NCI-H1436 treated with DMSO at 0.1 percent for 48 hours (cell line): ENCODE data around the gene DHCR7.

Source experiments
- DNase-seq: peaks from one replicate; lab custom pipeline; 2025; lab: John Stamatoyannopoulos, UW

DHCR7 gene

GRCh38 chr11:71456831-71457230 is 8.6 kb upstream of the DHCR7 start:
- DNase-seq = no peak

GRCh38 chr11:71456294-71456693 is 8.1 kb upstream of the DHCR7 start:
- DNase-seq = no peak

DNA sequence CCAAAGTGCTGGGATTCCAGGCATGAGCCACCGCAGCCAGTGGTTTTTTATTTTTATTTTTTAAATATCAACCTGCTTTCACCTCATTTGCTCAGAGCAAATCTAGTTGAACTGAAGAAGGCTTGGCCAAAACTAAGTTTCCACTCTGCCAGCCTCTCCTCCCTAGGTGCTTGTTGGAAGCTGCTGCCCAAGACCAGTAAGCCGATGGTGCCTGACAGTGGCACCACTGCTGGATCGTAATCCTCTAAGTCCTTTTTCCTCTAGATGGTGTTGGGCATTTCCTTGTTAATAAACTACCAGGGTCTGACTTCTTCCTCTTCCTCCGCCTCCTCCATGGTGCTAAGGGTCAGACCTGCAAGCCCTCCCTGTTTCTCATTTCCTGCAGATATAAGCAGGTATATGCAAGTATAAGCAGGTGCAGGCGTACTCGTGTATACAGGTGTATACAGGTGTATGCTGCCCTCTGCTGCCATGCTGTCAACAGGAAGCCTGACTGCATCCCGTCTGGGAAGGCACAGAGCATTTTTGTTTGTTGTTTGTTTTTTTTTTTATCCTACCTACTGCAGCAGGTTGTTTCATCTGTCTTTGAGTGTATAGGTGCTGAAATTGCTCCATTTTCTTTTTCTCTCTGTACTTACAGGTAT is 6.4 kb upstream of the DHCR7 start:
- no peak for DNase-seq

- DNase-seq = no peak
These were observed 5.7 kb upstream of the DHCR7 start for GRCh38 chr11:71453918-71454304.

DNA sequence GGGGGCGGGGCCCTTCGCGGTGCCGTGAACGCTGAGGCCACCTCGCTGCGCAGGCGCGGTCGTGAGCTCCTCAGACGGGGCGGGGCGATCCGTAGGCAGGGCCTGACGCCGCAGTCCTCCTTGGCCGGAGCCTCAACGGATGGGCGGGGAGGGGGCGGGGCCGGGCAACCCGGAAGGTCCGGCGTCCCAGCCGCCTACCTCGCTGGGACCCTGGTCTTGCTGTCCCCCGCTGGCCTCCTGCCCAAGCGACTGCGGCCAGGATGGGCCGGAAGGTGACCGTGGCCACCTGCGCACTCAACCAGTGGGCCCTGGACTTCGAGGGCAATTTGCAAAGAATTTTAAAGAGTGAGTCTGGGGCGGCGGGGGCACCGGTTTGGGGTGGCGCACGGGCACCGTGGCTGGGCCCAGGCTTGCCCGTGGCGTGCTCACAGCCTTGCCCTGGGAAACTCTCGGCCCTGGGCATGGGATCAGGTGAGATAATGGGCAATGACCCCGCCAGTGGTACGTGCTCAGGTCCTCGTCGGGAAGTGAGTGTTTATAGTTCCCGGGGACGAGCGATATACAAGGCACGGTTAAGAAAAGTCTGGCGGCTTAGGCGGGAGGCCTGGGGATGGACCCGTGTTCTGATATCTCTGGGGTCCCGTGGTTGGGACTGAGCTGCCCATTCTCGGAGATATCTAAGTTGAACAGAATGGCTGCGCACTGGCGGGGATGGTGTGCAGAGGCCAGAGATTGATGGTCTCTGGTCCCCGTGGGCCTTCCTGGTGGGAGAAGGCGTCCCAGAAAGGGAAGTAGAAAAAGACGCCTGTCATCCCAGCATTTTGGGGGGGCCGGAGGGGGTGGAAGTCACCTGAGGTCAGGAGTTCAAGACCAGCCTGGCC is 5.1 kb upstream of the DHCR7 start, which contains the start of gene NADSYN1:
Gene NADSYN1, plus strand, starts transcription at position 167 of the 881 bp plus-strand sequence. Its CDS starts 94 bp downstream, at position 261.
- peak; percentile 64 for DNase-seq

DNA sequence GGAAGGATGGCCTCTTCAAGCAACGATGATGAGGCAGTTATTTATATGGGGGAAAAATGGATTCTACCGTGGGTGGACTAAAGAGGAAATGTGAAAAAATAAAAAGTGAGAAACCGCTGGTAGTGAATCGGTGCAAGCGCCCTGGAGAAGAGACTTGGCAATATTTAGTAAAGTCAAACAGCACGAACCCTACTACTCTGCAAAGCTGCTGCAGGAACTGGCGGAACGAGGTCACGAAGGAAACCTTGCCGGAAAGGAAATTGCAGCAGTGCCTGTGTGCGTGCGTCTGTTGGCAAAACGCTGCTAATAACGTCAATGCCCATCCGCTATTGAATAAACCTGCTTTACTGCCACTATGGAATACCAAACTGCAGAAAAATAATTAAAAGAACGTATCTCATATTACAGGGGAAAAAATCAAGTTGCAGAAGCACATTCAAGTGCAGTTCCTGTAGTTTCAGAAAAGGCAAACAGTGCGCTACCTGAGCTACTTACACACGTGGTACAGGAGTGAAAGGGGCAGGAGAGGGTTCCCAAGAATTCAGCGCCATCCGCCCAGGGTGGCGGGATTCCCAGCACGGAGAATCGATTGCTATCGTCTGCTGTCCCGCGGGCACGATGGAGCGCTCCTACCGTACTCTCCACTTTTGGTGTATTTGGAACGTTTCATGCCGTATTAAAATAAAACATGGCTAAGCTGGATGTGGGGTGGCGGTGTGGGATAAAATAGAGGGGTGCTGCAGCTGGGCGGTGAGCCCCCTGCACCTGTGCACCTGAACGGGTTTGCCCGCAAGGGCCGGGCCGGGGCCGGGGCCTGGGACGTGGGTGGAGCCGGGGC is 4.2 kb upstream of the DHCR7 start:
- DNase-seq = no peak

DNA sequence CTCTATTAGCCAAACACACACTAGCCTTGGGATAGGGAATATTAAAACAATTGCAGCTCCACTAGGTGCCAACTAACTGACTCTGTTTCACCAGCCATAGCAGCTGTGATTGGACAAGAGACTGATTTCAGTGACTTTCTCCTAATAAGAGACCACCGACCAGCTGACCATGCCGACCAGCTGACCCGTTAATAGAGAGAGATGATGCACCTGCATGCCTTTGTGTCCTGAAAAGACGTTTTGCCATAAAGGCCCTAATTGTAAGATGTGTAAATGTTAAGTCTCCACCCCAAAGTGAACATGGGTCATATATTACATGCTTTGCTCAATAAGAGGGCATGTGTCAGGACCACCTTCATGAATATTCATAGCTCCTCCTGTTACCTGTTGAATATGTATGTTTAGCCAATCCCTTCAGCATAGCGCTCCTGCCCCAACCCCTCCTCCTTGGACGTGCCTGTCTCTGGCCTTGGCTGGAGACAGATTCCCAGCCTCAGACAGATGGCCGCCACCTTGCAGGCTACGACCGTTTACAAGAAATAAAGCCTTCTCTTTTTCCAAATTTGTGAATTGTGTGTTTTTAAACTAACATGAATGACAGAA is 3.5 kb upstream of the DHCR7 start:
- no peak for DNase-seq

- no peak for DNase-seq
These were observed 2.7 kb upstream of the DHCR7 start for GRCh38 chr11:71450939-71451338.

- DNase-seq = no peak
These were observed 2.3 kb upstream of the DHCR7 start for GRCh38 chr11:71450507-71450906.

DNA sequence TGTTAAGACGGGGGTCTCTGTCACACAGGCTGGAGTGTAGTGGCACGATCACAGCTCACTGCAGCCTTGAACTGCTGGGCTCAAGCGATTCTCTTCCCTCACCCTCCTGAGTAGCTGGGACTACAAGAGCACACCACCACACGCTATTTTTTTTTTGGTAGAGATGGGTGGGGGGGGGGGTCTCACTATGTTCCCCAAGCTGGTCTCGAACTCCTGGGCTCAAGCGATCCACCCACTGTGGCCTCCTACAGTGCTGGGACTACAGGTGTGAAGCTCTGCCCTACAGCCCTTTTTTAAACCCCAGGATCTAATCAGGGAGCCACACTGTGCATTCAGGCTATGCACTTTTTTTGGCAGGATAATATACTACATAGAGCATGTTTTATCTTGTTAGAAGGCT is 1.4 kb upstream of the DHCR7 start:
- no peak for DNase-seq

DNA sequence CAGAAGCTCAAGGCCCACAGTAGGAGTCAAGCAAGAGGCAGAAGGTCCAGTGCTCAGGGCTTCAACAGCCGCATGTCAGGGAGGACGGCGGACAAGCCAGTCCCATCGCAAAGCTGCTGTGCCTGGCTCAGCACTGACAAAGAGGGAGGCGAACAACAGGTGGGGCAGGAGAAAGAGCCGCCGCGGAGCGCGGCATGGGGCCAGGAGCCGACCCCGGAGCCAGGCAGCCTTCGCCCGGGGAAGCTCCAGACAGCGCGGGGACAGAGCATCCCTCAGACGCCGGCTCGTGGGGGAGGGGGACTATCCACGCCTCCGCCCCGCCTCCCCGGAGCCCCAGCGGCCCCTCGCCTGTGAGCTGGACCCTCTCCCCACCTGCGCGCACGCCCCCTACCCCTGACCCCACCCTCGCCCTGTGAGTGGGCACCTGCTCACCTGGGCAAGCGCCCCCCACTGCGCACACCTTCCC is 369 bp downstream of the DHCR7 start:
- DNase-seq = no peak

- no peak for DNase-seq
These were observed 1.1 kb downstream of the DHCR7 start for GRCh38 chr11:71446942-71447688.

GRCh38 chr11:71446150-71446549 is 2.0 kb downstream of the DHCR7 start:
- DNase-seq = no peak

- no peak for DNase-seq
These were observed 3.4 kb downstream of the DHCR7 start for GRCh38 chr11:71444811-71445210.

GRCh38 chr11:71443736-71444445 is 4.3 kb downstream of the DHCR7 start:
- no peak for DNase-seq

DNA sequence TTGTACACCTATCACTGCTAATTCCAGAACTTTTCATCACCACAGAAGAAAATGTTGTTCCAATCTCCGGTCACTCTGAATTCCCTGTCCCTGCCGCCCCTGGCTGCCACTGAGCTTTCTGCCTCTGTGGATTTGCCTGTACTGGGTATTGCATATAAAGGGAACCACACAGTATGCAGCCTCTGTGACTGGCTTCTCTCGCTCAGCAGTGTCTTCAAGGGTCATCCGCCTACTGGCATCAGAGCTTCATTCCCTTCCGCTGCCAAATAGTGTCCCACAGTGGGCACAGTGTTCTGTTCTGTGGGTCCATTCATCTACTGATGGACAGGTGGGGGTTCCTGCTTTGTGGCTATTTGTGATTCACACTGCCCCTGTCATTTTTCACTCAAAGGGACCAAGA is 5.3 kb downstream of the DHCR7 start:
- DNase-seq = no peak

GRCh38 chr11:71442123-71442522 is 6.1 kb downstream of the DHCR7 start:
- DNase-seq = no peak

DNA sequence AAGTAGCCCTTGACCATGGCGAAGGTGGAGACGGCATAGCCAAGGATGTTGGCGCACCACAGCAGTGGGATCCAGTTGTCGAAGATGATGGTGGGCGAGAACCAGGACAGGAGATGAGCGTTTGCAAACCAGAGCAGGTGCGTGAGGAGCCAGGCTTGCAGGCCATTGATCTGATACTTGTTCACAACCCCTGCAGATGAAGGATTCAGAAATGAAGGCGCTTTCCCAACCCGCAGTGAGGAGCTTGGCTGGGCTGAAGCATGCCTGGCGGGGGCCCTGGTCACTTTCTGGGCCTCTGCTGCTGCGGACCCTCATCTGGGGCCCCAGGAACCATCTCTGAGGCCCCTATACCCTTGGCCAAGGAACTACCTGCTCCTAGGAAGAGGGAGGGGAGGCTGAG is 6.9 kb downstream of the DHCR7 start:
- no peak for DNase-seq

DNA sequence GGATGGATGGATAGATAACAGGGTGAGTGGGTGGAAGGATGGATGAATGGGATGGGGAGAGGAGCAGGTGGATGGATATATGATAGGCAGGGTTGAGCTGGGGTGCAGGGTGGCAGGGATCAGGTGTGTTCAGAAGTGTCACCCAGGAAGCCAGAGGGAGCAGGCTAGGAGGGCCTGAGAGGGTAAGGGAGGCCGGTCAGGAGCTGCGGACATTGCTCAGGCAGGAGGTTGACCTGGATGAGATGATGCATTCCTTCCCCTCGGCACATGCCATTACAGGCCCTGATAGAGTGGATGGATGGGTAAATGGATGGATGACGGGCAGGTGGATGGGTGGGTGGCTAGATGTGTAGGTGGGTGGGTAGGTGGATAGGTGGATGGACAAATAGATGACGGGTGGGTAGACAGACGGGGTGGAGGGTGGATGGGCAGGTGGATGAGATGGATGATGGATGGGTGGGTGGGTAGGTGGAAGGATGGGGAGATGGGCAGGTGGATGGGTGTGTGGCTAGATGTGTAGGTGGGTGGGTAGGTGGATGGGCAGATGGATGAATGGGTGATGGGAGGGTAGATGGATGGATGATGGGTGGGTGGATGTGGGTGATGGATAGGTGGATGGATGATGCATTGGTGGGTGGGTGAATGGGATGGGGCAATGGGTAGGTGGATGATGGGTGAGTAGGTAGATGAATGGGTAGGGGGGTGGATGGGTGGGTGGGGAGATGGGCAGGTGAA is 8.0 kb downstream of the DHCR7 start:
- no peak for DNase-seq

DNA sequence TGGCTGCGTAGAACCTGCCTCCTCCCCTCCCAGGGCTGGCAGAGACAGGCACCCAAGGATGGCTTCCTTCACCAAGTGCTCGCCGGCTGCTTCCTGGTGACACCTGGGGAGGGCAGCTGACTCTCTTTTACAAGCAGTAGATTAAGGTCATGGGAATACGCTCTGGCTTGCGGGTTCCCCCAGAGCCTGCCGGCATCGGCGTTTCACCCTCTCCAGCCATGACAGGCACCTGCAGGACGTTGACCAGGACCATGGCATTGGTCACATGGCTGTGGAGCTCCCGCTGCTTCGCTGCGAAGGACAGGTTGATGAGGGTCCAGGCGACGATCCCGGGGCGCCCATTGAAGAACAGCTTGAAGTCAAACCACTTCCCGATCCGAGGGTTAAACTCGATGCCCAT is 9.5 kb downstream of the DHCR7 start:
- DNase-seq = no peak
